Ishikawa (cell line): ENCODE measurements around the gene MYMK.

Experiments
- CEBPB ChIP-seq: IDR thresholded peaks from 2 replicates; pipeline ENCODE4 v1.6.1; 2012
- CREB1 ChIP-seq: IDR thresholded peaks from 2 replicates; pipeline ENCODE4 v1.6.1; 2012; ENCODE audit warnings: low read depth
- EGR1 ChIP-seq: IDR thresholded peaks from 2 replicates; pipeline ENCODE4 v1.6.1; 2012
- EP300 ChIP-seq: IDR thresholded peaks from 2 replicates; pipeline ENCODE4 v1.6.1; 2012; ENCODE audit warnings: borderline replicate concordance
- FOXM1 ChIP-seq: IDR thresholded peaks from 2 replicates; pipeline ENCODE4 v1.6.1; 2012; ENCODE audit warnings: low read depth, borderline replicate concordance
- NFIC ChIP-seq: IDR thresholded peaks from 2 replicates; pipeline ENCODE4 v1.6.1; 2012
- RAD21 ChIP-seq: IDR thresholded peaks from 2 replicates; pipeline ENCODE4 v1.6.1; 2012; ENCODE audit warnings: low read depth
- TAF1 ChIP-seq: IDR thresholded peaks from 2 replicates; pipeline ENCODE4 v1.6.1; 2012; ENCODE audit warnings: low read depth, mild to moderate bottlenecking
- TCF12 ChIP-seq: IDR thresholded peaks from 2 replicates; pipeline ENCODE4 v1.6.1; 2012; ENCODE audit warnings: low read depth
- TEAD4 ChIP-seq: IDR thresholded peaks from 2 replicates; pipeline ENCODE4 v1.6.1; 2012
- USF1 ChIP-seq: IDR thresholded peaks from 2 replicates; pipeline ENCODE4 v1.6.1; 2012
- YY1 ChIP-seq: IDR thresholded peaks from 2 replicates; pipeline ENCODE4 v1.6.1; 2012; ENCODE audit warnings: low read depth
- ZBTB7A ChIP-seq: IDR thresholded peaks from 2 replicates; pipeline ENCODE4 v1.6.1; 2012; ENCODE audit warnings: low read depth
- TF ChIP-seq, protein P1 (sequence below): IDR thresholded peaks from 2 replicates; pipeline ENCODE4 v1.6.1; 2012; ENCODE audit warnings: low read depth, mild to moderate bottlenecking
- TF ChIP-seq, protein P2 (sequence below): IDR thresholded peaks from 2 replicates; pipeline ENCODE4 v1.6.1; 2012

MYMK gene

GRCh38 chr9:133468374-133468773 lies 56.4 kb downstream of the MYMK start:
- TF ChIP-seq TCF12 (no peak), RAD21 (no peak), TEAD4 (no peak), FOXM1 (no peak), EP300 (no peak)

- TF ChIP-seq TAF1 (no peak), TEAD4 (no peak), EGR1 (no peak), RAD21 (no peak), TCF12 (no peak), NFIC (no peak), ZBTB7A (no peak), FOXM1 (no peak), USF1 (no peak), YY1 (no peak), EP300 (no peak)
- TF ChIP-seq, protein P1, sequence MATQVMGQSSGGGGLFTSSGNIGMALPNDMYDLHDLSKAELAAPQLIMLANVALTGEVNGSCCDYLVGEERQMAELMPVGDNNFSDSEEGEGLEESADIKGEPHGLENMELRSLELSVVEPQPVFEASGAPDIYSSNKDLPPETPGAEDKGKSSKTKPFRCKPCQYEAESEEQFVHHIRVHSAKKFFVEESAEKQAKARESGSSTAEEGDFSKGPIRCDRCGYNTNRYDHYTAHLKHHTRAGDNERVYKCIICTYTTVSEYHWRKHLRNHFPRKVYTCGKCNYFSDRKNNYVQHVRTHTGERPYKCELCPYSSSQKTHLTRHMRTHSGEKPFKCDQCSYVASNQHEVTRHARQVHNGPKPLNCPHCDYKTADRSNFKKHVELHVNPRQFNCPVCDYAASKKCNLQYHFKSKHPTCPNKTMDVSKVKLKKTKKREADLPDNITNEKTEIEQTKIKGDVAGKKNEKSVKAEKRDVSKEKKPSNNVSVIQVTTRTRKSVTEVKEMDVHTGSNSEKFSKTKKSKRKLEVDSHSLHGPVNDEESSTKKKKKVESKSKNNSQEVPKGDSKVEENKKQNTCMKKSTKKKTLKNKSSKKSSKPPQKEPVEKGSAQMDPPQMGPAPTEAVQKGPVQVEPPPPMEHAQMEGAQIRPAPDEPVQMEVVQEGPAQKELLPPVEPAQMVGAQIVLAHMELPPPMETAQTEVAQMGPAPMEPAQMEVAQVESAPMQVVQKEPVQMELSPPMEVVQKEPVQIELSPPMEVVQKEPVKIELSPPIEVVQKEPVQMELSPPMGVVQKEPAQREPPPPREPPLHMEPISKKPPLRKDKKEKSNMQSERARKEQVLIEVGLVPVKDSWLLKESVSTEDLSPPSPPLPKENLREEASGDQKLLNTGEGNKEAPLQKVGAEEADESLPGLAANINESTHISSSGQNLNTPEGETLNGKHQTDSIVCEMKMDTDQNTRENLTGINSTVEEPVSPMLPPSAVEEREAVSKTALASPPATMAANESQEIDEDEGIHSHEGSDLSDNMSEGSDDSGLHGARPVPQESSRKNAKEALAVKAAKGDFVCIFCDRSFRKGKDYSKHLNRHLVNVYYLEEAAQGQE = no peak
- TF ChIP-seq, protein P2, sequence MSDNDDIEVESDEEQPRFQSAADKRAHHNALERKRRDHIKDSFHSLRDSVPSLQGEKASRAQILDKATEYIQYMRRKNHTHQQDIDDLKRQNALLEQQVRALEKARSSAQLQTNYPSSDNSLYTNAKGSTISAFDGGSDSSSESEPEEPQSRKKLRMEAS = no peak
Measured at GRCh38 chr9:133467101-133467500, 57.7 kb downstream of the MYMK start.

DNA sequence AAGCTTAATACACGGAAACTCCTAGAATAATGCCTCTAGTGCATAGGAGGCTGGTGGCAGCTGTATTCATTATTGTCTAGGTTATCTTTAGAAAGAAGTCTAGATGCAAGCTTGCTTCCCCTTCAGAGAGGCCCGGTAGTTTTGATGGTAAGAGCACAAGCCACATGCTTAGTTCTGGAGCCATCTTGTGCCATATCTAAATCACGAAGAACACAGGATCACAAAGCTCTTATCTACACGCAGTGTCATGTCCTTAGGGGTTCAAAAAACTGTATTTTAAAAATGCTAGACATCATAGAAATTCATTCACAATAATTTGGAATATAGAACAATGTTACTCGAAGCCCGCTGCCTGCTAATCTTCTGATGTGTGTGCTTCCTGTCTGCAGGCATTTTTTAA lies 58.8 kb downstream of the MYMK start:
- TF ChIP-seq USF1 (no peak), TAF1 (no peak), YY1 (no peak), CEBPB (no peak), TEAD4 (no peak), ZBTB7A (no peak), EGR1 (no peak), CREB1 (no peak), RAD21 (no peak), EP300 (no peak)
- TF ChIP-seq, protein P1 = no peak
- TF ChIP-seq, protein P2 = no peak

DNA sequence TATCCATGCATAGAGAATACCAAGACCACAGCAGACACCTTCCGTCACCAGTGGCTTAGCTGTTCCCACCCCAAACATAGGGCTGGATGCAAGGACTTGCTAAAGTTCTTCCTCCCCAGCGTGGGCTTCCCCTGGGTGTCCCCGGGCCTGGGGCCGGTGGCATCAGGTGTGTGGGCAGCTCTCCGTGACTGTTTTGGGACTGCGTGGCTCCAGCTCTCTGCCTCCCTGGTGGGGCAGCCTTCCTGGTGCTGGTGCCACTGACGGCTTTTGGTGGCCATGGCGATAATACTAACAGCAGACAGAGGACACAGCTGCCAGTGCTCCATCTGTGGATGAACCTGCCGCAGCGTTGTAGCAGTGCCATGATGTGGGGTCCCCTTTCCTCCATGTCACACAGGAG lies 60.1 kb downstream of the MYMK start:
- TF ChIP-seq TCF12 (no peak), EP300 (no peak)
